ENCODE results near the gene HOXB3. TPM values are rescaled to one million over a fixed set of nuclear protein-coding genes. Genes with fewer than 3 reads are reported as not detected.

HOXB3 gene
- total RNA-seq, 4 donors from 2014 or later = 10.6 to 30.0 (median 18.0) TPM

- intact Hi-C loops (cut with DNase I; ENCODE audit: low total_unique reads) = loop anchor here (2.0 kb wide), 1 partner anchor 96 kb away; no protein-coding TSS in a partner anchor
- Histone ChIP-seq H3K36me3 (no peaks in the 10 kb centered on the region), H3K27ac (peak overlapping the region in 1 of 2 donors; percentile 68), H3K9me3 (no peaks in the 10 kb centered on the region), H3K27me3 (peaks cover 0 to 47% of the 10 kb centered on the region in 2 donors), H3K4me1 (peaks cover 0 to 6% of the 10 kb centered on the region in 2 donors), H3K4me3 (peak overlapping the region in 1 of 2 donors; percentile 27)
- no peak for TF ChIP-seq CTCF (IDR thresholded peaks at IDR 0.05)
- TF ChIP-seq POLR2A (IDR thresholded peaks at IDR 0.05) = no peak
- no peak for DNase-seq
These were observed 796 bp downstream of the HOXB3 start for GRCh38 chr17:48589060-48589830.

- H3K27me3 ChIP-seq = peaks cover 0 to 50% of the 10 kb centered on the region in 2 donors
- intact Hi-C loops (cut with DNase I; ENCODE audit: low total_unique reads) = loop anchor here (2.0 kb wide), 1 partner anchor 96 kb away; no protein-coding TSS in a partner anchor
- H3K27ac ChIP-seq = peak overlapping the region; percentile 79 to 87
- DNase-seq = no peak
- peaks cover 0 to 6% of the 10 kb centered on the region in 2 donors for H3K4me1 ChIP-seq
- no peak for TF ChIP-seq CTCF (IDR thresholded peaks at IDR 0.05)
- TF ChIP-seq POLR2A (IDR thresholded peaks at IDR 0.05) = no peak
- H3K4me3 ChIP-seq = no peak overlapping the region
- no peaks in the 10 kb centered on the region for H3K36me3 ChIP-seq
- H3K9me3 ChIP-seq = no peaks in the 10 kb centered on the region
These were observed 1.5 kb downstream of the HOXB3 start for GRCh38 chr17:48588528-48588927.

DNA sequence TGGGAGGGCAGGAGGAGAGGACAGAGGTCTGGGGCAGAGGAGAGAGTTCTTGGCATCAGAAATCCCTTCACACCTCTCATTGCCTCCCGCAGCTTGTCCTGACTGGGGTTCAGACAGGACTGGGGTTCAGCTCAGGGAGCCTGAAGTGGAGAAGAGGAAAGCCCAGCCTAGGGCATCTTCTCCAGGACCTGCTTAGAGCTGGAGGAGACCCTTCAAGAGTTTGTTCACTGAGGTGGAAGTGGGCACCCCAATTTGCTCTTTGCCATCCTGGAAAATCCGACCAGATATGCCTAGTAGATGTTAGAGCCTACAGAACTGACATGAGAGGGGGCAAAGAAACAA is 2.0 kb downstream of the HOXB3 start:
- TF ChIP-seq CTCF (IDR thresholded peaks at IDR 0.05) = no peak
- no peak for TF ChIP-seq POLR2A (IDR thresholded peaks at IDR 0.05)
- H3K27me3 ChIP-seq = peaks cover 0 to 49% of the 10 kb centered on the region in 2 donors
- no peaks in the 10 kb centered on the region for H3K9me3 ChIP-seq
- DNase-seq = no peak
- H3K36me3 ChIP-seq = no peaks in the 10 kb centered on the region
- intact Hi-C loops (cut with DNase I; ENCODE audit: low total_unique reads) = loop anchor here (2.0 kb wide), 1 partner anchor 95 kb away; no protein-coding TSS in a partner anchor
- H3K4me1 ChIP-seq = peaks cover 0 to 6% of the 10 kb centered on the region in 2 donors
- no peak overlapping the region for H3K4me3 ChIP-seq
- H3K27ac ChIP-seq = peak overlapping the region; percentile 79 to 87

GRCh38 chr17:48587276-48588073 is 2.6 kb downstream of the HOXB3 start:
- TF ChIP-seq POLR2A (IDR thresholded peaks at IDR 0.05) (no peak), CTCF (IDR thresholded peaks at IDR 0.05) (no peak)
- no peaks in the 10 kb centered on the region for H3K9me3 ChIP-seq
- DNase-seq = no peak
- no peaks in the 10 kb centered on the region for H3K36me3 ChIP-seq
- intact Hi-C loops (cut with DNase I; ENCODE audit: low total_unique reads) = loop anchor here (2.0 kb wide), 1 partner anchor 95 kb away; no protein-coding TSS in a partner anchor
- H3K27ac ChIP-seq = peak overlapping the region; percentile 79 to 87
- peaks cover 0 to 43% of the 10 kb centered on the region in 2 donors for H3K27me3 ChIP-seq
- H3K4me1 ChIP-seq = peaks cover 0 to 6% of the 10 kb centered on the region in 2 donors
- no peak overlapping the region for H3K4me3 ChIP-seq
